GM13977 (cell line): ENCODE data around the gene PDHB.

Source experiments
- DNase-seq: peaks from one replicate; pipeline ENCODE4 v3.0.0; 2012; ENCODE audit warnings: low spot score
- CTCF ChIP-seq: IDR thresholded peaks from 2 replicates; pipeline ENCODE4 v1.5.1; 2012; ENCODE audit warnings: mild to moderate bottlenecking, control low read depth; ENCODE audit not compliant: insufficient read depth; ENCODE audit errors: extremely low read depth, missing control alignments
- in situ Hi-C: fragments of 300-500 bp; cut with MboI; formaldehyde crosslinking; loops from one replicate; pipeline ENCODE4 v1.12.0; 2022; ENCODE audit warnings: low sequenced_read_pairs, low pct_unique_long_range_greater_than_20kb, mixed read lengths, inconsistent platforms; ENCODE audit not compliant: unreplicated experiment

The PDHB gene

GRCh38 chr3:58383476-58383875 lies 50.2 kb downstream of the PDHB start:
- no peak for DNase-seq
- in situ Hi-C loops: no loop called here

GRCh38 chr3:58379351-58380073 lies 54.1 kb downstream of the PDHB start:
- no peak for DNase-seq
- in situ Hi-C loops: no loop called here
- no peak for TF ChIP-seq CTCF

More at GRCh38 chr3:58383476-58383875, 50.2 kb downstream of the PDHB start:
- TF ChIP-seq CTCF: no peak

- TF ChIP-seq CTCF: no peak
- in situ Hi-C loops: no loop called here
- DNase-seq: no peak
Observed at GRCh38 chr3:58377750-58378149, 55.9 kb downstream of the PDHB start.
